Measurements from ENCODE around the gene AGTR2.

GRCh38 chrX:116142976-116143375 is 27.6 kb upstream of the AGTR2 start:
- TF ChIP-seq CTCF (tag by site-specific recombination; IDR thresholded peaks at IDR 0.05) (no peak), ZNF354C (tag by site-specific recombination; IDR thresholded peaks at IDR 0.05; ENCODE audit: borderline replicate concordance, low read depth) (no peak), SCRT2 (tag by site-specific recombination; IDR thresholded peaks at IDR 0.05) (no peak), YY1 (tag by site-specific recombination; IDR thresholded peaks at IDR 0.05) (no peak), ZNF747 (tag by site-specific recombination; IDR thresholded peaks at IDR 0.05) (no peak), ZNF274 (IDR thresholded peaks at IDR 0.05; ENCODE audit: low read length) (no peak), ZNF274 (tag by site-specific recombination; IDR thresholded peaks at IDR 0.05; ENCODE audit: borderline replicate concordance) (no peak), ZNF830 (tag by site-specific recombination; IDR thresholded peaks at IDR 0.05; ENCODE audit: low read depth) (no peak), ZNF639 (tag by site-specific recombination; IDR thresholded peaks at IDR 0.05) (no peak), ZNF514 (tag by site-specific recombination; IDR thresholded peaks at IDR 0.05) (no peak)
